KMS-11 (cell line): ENCODE results near the gene KDM2A.

Source experiments
- H2AFZ ChIP-seq: fragments of 200-600 bp; sonication (generic); 2 replicates; pipeline ENCODE4 v1.6.1; 2016; ENCODE audit warnings: antibody characterized with exemption, mixed run types, low read depth
- H3K27ac ChIP-seq: fragments of 200-600 bp; sonication (generic); 2 replicates; pipeline ENCODE4 v1.6.1; 2016; ENCODE audit warnings: mild to moderate bottlenecking, mixed run types
- H3K27me3 ChIP-seq: fragments of 200-600 bp; sonication (generic); 2 replicates; pipeline ENCODE4 v1.6.1; 2017; ENCODE audit warnings: mild to moderate bottlenecking, low read depth, mixed run types, moderate library complexity; ENCODE audit not compliant: insufficient read depth
- H3K36me3 ChIP-seq: fragments of 200-600 bp; sonication (generic); 2 replicates; pipeline ENCODE4 v1.6.1; 2017; ENCODE audit warnings: mild to moderate bottlenecking, mixed run types; ENCODE audit not compliant: insufficient read depth
- H3K4me1 ChIP-seq: fragments of 200-600 bp; sonication (generic); 2 replicates; pipeline ENCODE4 v1.6.1; 2016; ENCODE audit warnings: mild to moderate bottlenecking, low read depth, mixed run types; ENCODE audit not compliant: poor library complexity, severe bottlenecking
- H3K4me2 ChIP-seq: fragments of 200-600 bp; sonication (generic); 2 replicates; pipeline ENCODE4 v1.7.0; 2016; ENCODE audit warnings: mild to moderate bottlenecking, mixed run types
- H3K4me3 ChIP-seq: fragments of 200-600 bp; sonication (generic); IDR thresholded peaks from 2 replicates; pipeline ENCODE4 v1.6.1; 2017; ENCODE audit warnings: low read depth, low read length, mixed read lengths; ENCODE audit not compliant: insufficient read depth
- H3K79me2 ChIP-seq: fragments of 200-600 bp; sonication (generic); 2 replicates; pipeline ENCODE4 v1.6.1; 2016; ENCODE audit warnings: low read depth, mixed run types; ENCODE audit not compliant: insufficient read depth
- H3K9ac ChIP-seq: fragments of 200-600 bp; sonication (generic); 2 replicates; pipeline ENCODE4 v1.6.1; 2016; ENCODE audit warnings: mild to moderate bottlenecking, mixed run types
- H4K20me1 ChIP-seq: fragments of 200-600 bp; sonication (generic); 2 replicates; pipeline ENCODE4 v1.6.1; 2016; ENCODE audit warnings: mild to moderate bottlenecking, mixed run types; ENCODE audit not compliant: insufficient read depth
- TF ChIP-seq, protein P1 (sequence below): fragments of 200-600 bp; sonication (generic); conservative IDR thresholded peaks from 2 replicates; pipeline ENCODE4 v1.6.1; 2017; ENCODE audit warnings: low read depth, mild to moderate bottlenecking, antibody characterized with exemption, low read length, moderate library complexity, mixed read lengths

Gene KDM2A

DNA sequence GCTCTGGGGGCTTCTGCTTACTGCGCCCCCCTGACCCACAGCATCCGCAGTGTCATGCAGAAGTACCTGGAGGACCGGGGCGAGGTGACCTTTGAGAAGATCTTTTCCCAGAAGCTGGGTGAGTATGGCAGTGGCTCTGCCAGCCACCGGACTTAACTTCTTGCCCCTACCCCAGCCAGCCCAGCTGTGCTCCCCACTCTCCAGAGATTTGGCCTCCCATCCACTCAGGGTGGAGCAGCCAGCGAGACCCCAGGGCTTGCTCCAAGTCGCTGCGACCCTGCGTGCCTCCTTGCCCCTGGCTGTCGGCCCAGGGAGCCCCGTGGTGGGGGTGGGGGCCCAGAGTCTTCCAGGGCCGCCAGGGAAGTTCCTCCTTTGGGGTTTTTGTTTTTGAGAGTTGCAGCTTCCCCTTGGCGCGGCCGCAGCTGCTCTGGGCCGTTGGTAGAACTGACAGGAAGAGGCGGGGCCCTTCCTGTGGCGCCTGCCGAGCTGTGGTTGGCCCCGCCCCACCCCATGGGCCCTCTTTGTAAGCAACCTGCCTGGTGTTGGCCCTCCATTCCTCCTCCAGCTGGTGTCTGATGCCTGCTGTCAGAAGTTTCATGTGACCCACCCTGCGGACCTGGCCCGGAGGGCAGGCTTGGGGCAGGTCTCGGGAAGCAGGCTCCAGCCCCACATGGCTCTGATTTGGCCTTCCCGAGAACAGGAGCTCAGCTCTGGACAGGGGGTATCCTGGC, 158.3 kb downstream of the KDM2A start:
- no peaks in the 10 kb centered on the region for H4K20me1 ChIP-seq
- H3K27ac ChIP-seq = peak overlapping the region; percentile 99
- H3K4me1 ChIP-seq = peaks cover 33% of the 10 kb centered on the region
- H3K27me3 ChIP-seq = no peaks in the 10 kb centered on the region
- peaks cover 50% of the 10 kb centered on the region for H3K79me2 ChIP-seq
- peak overlapping the region; percentile 100 for H3K4me2 ChIP-seq
- H3K4me3 ChIP-seq = no peak overlapping the region
- peak overlapping the region; percentile 61; the same call in 1 of the 2 replicates for H2AFZ ChIP-seq
- peak overlapping the region; percentile 90 for H3K9ac ChIP-seq
- TF ChIP-seq, protein P1, sequence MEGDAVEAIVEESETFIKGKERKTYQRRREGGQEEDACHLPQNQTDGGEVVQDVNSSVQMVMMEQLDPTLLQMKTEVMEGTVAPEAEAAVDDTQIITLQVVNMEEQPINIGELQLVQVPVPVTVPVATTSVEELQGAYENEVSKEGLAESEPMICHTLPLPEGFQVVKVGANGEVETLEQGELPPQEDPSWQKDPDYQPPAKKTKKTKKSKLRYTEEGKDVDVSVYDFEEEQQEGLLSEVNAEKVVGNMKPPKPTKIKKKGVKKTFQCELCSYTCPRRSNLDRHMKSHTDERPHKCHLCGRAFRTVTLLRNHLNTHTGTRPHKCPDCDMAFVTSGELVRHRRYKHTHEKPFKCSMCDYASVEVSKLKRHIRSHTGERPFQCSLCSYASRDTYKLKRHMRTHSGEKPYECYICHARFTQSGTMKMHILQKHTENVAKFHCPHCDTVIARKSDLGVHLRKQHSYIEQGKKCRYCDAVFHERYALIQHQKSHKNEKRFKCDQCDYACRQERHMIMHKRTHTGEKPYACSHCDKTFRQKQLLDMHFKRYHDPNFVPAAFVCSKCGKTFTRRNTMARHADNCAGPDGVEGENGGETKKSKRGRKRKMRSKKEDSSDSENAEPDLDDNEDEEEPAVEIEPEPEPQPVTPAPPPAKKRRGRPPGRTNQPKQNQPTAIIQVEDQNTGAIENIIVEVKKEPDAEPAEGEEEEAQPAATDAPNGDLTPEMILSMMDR = no peak
- peaks cover 4% of the 10 kb centered on the region; the same call in 1 of the 2 replicates for H3K36me3 ChIP-seq

DNA sequence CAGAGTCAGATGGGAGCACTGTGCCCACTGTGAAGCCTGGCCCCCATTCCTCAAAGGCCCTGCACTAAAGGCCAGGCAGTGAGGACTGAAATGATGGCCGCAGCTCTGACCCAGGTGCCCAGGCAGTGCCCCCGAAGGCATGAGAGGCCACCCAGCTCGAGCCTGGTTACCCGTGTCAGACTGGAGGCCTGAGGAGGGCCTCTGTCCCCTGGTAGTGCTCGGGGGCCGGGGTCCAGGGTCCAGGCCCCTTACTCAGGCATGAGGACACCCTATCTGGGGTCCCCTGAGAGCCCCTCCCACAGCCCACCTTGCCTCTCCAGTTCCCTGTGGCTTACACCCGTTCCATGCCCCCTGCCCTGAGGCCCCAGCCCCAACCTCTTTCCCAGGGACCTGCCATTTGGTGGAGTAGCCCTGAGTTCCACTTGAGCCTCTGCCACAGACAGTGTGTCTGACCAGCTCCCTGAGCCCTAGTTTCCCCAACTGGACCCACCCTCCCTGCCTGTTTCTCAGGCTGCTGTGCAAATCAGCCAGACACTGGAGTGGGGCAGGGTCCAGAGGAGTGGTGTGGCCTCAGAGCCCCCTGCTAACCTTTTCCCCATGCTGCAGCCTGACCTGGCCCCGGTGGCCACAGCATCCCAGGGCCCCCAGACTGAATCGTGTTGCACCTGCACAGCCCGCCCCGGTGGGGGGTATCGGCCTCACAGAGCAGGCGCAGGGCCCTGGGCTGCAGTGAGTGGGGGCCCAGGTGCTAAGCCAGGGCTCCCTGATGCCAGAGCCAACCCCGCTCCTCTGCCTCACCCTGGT, 159.3 kb downstream of the KDM2A start:
- Histone ChIP-seq H2AFZ (no peak overlapping the region), H3K27me3 (no peaks in the 10 kb centered on the region), H3K4me2 (peak overlapping the region; percentile 100), H4K20me1 (no peaks in the 10 kb centered on the region), H3K9ac (peak overlapping the region; percentile 90), H3K4me3 (no peak overlapping the region), H3K79me2 (peaks cover 41% of the 10 kb centered on the region), H3K4me1 (peaks cover 33% of the 10 kb centered on the region), H3K27ac (peak overlapping the region; percentile 99), H3K36me3 (peaks cover 4% of the 10 kb centered on the region; the same call in 1 of the 2 replicates)
- TF ChIP-seq, protein P1 = no peak

DNA sequence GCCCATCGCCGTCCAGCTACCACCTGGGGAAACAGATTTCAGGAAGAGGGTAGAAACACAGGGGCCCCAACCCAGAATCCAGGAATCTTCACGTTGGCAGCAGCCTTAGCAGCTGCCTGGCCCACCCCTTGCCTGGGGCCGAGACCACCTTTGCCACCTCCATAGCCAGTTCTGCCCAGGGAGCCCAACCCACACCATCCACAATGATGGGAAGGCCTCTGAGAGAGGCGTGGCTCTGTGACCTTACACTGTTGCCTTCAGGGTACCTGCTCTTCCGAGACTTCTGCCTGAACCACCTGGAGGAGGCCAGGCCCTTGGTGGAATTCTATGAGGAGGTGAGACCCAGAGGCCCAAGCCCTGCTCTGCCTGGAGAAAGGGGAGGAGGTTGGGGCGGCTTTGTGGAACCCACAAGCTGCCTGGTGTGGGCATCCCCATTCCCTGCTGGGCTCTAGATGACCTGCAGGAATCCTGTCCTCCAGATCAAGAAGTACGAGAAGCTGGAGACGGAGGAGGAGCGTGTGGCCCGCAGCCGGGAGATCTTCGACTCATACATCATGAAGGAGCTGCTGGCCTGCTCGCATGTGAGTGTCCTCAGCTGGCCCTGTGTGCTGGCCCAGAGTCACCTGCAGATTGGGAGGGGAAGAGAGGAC, 160.0 kb downstream of the KDM2A start:
- Histone ChIP-seq H4K20me1 (no peaks in the 10 kb centered on the region), H3K9ac (no peak overlapping the region), H3K79me2 (peaks cover 34% of the 10 kb centered on the region), H3K27me3 (no peaks in the 10 kb centered on the region), H3K4me1 (peaks cover 33% of the 10 kb centered on the region), H2AFZ (no peak overlapping the region), H3K4me2 (no peak overlapping the region; the same call in 1 of the 2 replicates), H3K4me3 (no peak overlapping the region), H3K36me3 (peaks cover 4% of the 10 kb centered on the region; the same call in 1 of the 2 replicates), H3K27ac (no peak overlapping the region)
- TF ChIP-seq, protein P1 = no peak

DNA sequence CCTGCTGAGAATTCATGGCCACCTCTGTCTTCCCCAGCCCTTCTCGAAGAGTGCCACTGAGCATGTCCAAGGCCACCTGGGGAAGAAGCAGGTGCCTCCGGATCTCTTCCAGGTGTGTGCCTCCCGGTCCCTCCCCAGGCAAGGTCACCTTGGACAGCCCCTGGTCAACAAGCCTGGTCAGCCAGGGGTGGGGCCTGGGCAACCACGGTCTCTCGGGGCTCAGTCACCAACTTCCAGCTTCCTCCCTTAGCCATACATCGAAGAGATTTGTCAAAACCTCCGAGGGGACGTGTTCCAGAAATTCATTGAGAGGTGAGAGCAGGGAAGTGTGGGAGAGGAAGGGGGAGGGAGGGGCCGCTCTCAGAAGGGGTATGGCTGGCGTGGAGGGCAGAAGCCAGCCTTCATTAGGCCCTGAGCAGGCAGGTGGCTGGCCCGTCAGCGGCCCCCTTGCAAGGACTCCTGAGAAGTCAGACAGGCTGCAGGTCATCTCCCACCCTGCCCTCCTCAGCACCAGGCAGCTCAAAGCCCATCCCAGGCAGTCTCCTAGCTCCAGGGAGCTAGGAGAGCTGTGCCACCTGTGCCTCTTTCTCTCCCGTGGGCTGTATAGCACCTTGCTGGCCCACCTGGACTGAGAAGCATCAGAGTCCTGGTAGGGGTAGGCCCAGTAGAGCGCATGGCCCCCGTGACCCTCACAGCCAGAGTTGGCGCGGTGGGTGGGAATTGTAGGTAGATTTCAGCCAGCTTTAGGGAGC, 160.7 kb downstream of the KDM2A start:
- H3K36me3 ChIP-seq = peaks cover 4% of the 10 kb centered on the region; the same call in 1 of the 2 replicates
- no peak overlapping the region for H3K9ac ChIP-seq
- H3K27me3 ChIP-seq = no peaks in the 10 kb centered on the region
- no peak overlapping the region for H2AFZ ChIP-seq
- TF ChIP-seq, protein P1 = no peak
- H3K4me3 ChIP-seq = no peak overlapping the region
- no peak overlapping the region for H3K4me2 ChIP-seq
- H3K27ac ChIP-seq = no peak overlapping the region
- H4K20me1 ChIP-seq = no peaks in the 10 kb centered on the region
- peaks cover 33% of the 10 kb centered on the region for H3K4me1 ChIP-seq
- H3K79me2 ChIP-seq = peaks cover 27% of the 10 kb centered on the region
